ENCODE measurements around the gene CARMIL3.
"Not testable (repeated sequence)": the region's sequence is repeated elsewhere in the genome, so short reads cannot be mapped to it uniquely, and the experiment has no call there.

The CARMIL3 gene

DNA sequence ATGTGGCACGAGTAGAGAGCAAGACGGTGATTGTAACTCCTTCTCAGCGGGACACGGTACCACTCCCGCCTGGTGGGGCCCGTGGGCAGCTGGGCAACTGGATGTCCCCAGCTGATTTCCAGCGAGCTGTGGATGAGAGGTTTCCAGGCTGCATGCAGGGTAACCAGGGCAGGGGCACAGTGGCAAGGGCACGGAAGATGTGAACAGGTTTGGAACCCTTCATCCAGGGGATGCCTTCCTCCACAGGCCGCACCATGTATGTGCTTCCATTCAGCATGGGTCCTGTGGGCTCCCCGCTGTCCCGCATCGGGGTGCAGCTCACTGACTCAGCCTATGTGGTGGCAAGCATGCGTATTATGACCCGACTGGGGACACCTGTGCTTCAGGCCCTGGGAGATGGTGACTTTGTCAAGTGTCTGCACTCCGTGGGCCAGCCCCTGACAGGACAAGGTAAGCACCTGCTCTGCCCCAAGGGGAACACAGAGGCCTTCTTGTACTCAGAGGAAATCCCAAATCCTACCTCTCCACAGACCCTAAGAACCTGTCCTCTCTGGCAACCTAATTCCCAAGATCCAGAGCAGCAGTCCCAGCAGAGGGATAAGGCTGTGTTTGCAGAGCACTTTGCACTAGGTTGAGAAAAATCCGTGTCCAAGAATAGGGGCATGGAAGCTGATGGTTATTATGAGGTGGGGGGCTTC lies 46.6 kb downstream of the CARMIL3 start:
- no peaks in the 10 kb centered on the region for H3K27me3 Mint-ChIP-seq
- peaks cover 54% of the 10 kb centered on the region for H3K36me3 Mint-ChIP-seq (ENCODE audit: low read depth)
- ATAC-seq (no peak), DNase-seq (no peak)
- H3K4me3 Mint-ChIP-seq: no peak overlapping the region
- no peaks in the 10 kb centered on the region for H3K9me3 Mint-ChIP-seq
- no peak overlapping the region for H3K27ac Mint-ChIP-seq
- H3K4me1 Mint-ChIP-seq: peaks cover 19% of the 10 kb centered on the region

DNA sequence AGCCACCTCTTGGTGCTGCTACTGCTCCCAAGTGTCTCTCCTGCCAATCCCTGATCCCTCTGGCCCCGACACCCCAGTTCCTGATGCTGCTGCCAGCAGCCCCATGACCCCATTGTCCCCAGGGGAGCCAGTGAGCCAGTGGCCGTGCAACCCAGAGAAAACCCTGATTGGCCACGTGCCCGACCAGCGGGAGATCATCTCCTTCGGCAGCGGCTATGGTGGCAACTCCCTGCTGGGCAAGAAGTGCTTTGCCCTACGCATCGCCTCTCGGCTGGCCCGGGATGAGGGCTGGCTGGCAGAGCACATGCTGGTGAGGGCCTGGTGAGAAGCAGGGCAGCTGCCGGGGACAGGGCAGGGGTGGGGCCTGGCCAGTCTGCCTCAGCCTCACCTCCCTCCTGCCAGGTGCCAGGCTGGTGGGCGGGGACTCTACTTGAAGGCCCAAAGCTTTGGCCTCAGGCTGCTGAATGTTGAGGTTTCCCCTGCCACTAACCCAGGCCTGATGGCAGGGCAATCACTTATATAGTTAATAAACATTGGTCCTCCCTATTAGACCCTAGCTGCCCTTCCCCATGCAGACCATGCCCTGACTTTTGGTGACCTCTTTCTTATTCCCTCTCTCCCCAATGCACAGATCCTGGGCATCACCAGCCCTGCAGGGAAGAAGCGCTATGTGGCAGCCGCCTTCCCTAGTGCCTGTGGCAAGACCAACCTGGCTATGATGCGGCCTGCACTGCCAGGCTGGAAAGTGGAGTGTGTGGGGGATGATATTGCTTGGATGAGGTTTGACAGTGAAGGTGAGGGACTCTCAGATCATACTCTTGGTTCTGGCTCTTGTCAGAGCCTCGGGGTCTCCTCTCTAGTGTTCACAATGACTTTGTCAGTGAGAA lies 47.4 kb downstream of the CARMIL3 start:
- peaks cover 15% of the 10 kb centered on the region for H3K4me1 Mint-ChIP-seq
- H3K4me3 Mint-ChIP-seq: no peak overlapping the region
- ATAC-seq (no peak), DNase-seq (no peak)
- no peaks in the 10 kb centered on the region for H3K27me3 Mint-ChIP-seq
- H3K9me3 Mint-ChIP-seq: no peaks in the 10 kb centered on the region
- H3K36me3 Mint-ChIP-seq (ENCODE audit: low read depth): peaks cover 62% of the 10 kb centered on the region
- H3K27ac Mint-ChIP-seq: peak overlapping the region; percentile 50

DNA sequence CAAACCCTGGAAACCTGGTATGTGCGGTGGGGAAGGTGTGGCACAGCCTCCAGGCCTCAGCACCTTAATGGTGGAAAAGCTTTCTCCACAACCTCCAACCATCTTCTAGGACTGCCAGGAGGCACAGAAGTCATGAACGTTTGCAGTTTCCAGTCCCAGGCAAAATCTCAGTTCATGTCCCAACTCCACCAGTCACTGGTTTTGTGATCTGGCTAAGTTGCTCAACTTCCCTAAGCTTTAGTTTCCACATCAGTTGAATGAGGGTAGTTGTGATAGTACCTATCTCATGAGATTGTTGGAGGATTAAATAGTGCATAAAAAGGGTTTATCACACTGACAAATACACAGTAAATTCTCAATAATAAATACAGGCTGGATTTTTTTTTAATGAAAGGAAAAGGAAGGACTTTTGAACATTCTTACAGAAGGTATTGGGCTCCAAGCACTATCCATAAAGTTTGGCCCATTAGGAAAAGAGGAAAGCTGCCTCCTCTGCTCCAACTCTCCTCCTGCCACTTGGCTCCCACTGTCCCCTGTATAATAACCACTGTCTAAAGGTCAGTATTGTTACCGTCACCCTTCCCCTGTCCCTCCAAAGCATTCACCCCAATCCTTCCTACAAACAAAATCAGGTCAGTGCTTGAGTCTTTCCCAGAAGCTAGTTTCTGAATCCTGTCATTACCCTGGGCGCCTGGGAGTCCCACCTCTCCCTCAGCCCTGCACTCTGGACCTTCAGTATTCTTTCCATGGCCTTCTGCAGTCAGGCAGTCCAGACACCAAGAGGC lies 48.6 kb downstream of the CARMIL3 start:
- H3K36me3 Mint-ChIP-seq (ENCODE audit: low read depth): peaks cover 62% of the 10 kb centered on the region
- no peaks in the 10 kb centered on the region for H3K27me3 Mint-ChIP-seq
- ATAC-seq: no peak
- no peak for DNase-seq
- peaks cover 13% of the 10 kb centered on the region for H3K4me1 Mint-ChIP-seq
- H3K9me3 Mint-ChIP-seq: no peaks in the 10 kb centered on the region
- H3K27ac Mint-ChIP-seq: no peak overlapping the region
- H3K4me3 Mint-ChIP-seq: no peak overlapping the region

DNA sequence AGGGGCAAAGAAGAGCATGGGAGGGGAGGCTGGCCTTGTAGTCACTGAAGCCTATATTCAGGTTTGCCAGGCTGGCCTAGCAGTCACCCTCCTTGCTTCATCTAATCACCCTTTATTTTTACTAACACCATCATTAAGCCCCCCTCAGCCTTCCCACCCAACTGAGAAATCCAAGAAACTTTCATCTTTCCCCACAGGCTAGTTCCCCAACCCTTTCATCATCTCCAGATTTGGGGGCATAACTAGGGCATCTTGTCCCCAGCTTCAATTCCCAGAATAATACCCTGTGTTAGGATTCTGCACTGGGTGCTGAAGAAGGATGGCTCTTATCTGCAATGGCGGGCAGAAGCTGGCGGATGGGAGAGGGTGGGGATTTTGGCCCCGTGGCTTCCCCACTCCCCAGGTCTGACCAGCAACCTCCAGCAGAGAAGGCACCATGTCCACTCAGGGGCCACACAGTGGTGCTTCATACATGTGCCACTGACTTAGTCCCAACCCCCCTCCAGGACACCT lies 49.2 kb downstream of the CARMIL3 start:
- Mint-ChIP-seq H3K4me3 (no peak overlapping the region), H3K9me3 (no peaks in the 10 kb centered on the region), H3K27ac (no peak overlapping the region), H3K4me1 (peaks cover 10% of the 10 kb centered on the region), H3K36me3 (ENCODE audit: low read depth) (peaks cover 56% of the 10 kb centered on the region), H3K27me3 (no peaks in the 10 kb centered on the region)
- ATAC-seq (no peak), DNase-seq (no peak)

DNA sequence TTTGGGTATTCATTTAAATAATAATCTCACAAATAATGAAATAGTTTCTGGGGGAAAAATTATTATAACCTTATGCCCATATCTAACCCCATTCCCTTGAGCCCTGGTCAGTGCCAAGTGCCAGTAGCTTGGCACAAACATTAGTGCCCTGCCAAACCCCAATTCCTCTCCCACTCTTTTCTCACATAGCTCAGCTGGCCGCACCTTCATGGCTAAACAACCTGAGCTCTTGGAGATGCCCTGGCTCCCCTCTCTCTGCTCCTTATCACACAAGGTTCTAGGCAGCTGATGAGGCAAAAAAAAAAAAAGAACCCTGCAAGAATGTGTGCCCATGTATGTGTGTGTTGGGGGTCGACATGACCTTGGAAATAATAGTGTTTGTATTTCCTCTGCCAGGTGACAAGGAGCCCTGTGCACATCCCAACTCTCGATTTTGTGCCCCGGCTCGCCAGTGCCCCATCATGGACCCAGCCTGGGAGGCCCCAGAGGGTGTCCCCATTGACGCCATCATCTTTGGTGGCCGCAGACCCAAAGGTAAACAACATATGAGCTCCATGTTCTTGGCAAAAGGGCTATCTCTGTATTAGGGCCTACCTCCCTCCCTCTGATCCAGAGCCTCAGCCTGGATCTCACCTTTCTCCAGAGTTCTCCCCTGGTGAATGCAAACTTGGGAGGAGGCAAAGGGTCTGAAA lies 50.7 kb downstream of the CARMIL3 start:
- Mint-ChIP-seq H3K9me3 (no peaks in the 10 kb centered on the region), H3K27ac (no peak overlapping the region), H3K36me3 (ENCODE audit: low read depth) (peaks cover 48% of the 10 kb centered on the region), H3K4me3 (no peak overlapping the region), H3K27me3 (no peaks in the 10 kb centered on the region), H3K4me1 (peaks cover 7% of the 10 kb centered on the region)
- DNase-seq (no peak), ATAC-seq (no peak)

DNA sequence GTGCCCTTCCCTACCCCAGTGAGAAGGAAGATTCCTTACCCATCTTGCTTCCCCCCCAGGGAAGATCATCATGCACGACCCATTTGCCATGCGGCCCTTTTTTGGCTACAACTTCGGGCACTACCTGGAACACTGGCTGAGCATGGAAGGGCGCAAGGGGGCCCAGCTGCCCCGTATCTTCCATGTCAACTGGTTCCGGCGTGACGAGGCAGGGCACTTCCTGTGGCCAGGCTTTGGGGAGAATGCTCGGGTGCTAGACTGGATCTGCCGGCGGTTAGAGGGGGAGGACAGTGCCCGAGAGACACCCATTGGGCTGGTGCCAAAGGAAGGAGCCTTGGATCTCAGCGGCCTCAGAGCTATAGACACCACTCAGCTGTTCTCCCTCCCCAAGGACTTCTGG lies 51.6 kb downstream of the CARMIL3 start:
- Mint-ChIP-seq H3K27ac (peak overlapping the region; percentile 41), H3K4me1 (peaks cover 11% of the 10 kb centered on the region), H3K27me3 (no peaks in the 10 kb centered on the region), H3K9me3 (no peaks in the 10 kb centered on the region), H3K36me3 (ENCODE audit: low read depth) (peaks cover 44% of the 10 kb centered on the region), H3K4me3 (no peak overlapping the region)
- no peak for DNase-seq
- ATAC-seq: no peak

DNA sequence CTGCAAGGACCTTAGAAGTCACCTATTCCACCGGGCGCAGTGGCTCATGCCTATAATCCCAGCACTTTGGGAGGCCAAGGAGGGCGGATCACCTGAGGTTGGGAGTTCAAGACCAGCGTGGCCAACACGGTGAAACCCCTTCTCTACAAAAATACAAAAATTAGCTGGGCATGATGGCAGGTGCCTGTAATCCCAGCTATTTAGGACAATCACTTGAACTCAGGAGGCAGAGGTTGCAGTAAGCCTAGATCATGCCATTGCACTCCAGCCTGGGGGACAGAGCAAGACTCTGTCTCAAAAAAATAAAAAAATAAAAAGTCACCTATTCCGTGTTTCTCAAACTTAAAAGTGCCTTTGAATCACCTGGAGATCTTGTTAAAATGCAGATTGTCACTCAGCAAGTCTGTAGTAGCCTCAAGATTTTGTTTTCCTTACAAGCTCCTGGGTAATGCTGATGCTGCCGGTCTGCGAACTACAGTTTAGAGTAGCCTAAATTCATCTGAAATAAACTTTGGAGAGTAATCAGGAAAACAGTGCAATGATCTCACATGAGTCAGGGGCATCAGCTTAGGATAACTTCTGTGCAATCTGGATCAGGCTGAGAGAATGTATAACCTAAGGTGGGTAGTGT lies 53.9 kb downstream of the CARMIL3 start:
- ATAC-seq, H3K27me3 Mint-ChIP-seq, DNase-seq, H3K4me3 Mint-ChIP-seq, H3K9me3 Mint-ChIP-seq: not testable (repeated sequence)
- H3K27ac Mint-ChIP-seq: peak overlapping the region; percentile 53
- peaks cover 23% of the 10 kb centered on the region for H3K4me1 Mint-ChIP-seq
- H3K36me3 Mint-ChIP-seq (ENCODE audit: low read depth): peaks cover 31% of the 10 kb centered on the region

DNA sequence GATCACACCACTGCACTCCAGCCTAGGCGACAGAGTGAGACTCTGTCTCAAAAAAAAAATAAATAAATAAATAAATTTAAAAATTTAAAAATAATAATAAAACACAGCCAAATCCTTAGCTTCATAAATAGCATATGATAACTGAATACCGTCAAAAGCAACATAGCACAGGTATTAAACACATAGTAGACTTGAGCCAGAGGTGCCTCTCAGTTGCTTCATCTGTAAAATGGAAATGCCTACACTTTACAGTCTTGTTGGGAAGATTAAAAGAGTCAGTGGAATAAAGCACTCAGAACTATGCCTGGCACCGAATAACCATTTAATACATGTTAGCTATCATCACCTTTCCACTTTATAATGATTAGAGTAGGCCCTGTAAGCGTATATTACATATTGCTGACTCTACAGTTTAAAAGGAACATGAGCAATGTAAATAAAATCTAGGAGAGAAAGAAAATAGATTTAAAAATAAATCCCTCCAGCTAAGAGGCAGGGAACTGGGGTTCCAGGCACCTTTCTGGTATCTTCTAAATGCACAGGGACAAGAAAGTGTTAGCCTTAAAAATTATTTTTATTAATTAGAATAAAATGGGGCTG lies 55.0 kb downstream of the CARMIL3 start:
- no peak overlapping the region for H3K27ac Mint-ChIP-seq
- no peaks in the 10 kb centered on the region for H3K27me3 Mint-ChIP-seq
- ATAC-seq: no peak
- no peak for DNase-seq
- H3K9me3 Mint-ChIP-seq: no peaks in the 10 kb centered on the region
- no peak overlapping the region for H3K4me3 Mint-ChIP-seq
- H3K4me1 Mint-ChIP-seq: peaks cover 23% of the 10 kb centered on the region
- H3K36me3 Mint-ChIP-seq (ENCODE audit: low read depth): peaks cover 25% of the 10 kb centered on the region

DNA sequence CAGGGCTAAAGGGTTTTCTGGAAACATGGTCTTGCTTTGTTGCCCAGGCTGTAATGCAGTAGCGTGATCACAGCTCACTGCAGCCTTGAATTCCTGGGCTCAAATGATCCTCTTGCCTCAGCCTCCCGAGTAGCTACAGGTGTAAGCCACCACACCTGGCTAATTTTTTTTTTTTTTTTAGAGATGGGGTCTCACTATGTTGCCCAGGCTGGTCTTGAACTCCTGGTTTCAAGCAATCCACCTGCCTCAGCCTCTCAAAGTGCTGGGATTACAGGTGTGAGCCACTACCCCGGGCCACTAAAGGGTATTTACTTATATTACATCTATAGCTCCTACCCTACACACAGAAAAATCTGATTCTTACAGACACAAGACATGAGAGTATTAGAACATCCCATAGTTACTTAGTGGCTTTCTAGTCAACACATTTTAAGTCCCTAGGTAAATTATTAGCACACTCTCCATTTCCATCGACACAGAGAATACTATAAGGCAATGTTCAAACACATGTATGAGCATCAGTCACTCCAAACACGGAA lies 56.6 kb downstream of the CARMIL3 start:
- peaks cover 12% of the 10 kb centered on the region for H3K36me3 Mint-ChIP-seq (ENCODE audit: low read depth)
- ATAC-seq: no peak
- DNase-seq: no peak
- H3K27me3 Mint-ChIP-seq: no peaks in the 10 kb centered on the region
- H3K27ac Mint-ChIP-seq: peak overlapping the region; percentile 81
- no peaks in the 10 kb centered on the region for H3K9me3 Mint-ChIP-seq
- H3K4me1 Mint-ChIP-seq: peaks cover 23% of the 10 kb centered on the region
- H3K4me3 Mint-ChIP-seq: no peak overlapping the region

DNA sequence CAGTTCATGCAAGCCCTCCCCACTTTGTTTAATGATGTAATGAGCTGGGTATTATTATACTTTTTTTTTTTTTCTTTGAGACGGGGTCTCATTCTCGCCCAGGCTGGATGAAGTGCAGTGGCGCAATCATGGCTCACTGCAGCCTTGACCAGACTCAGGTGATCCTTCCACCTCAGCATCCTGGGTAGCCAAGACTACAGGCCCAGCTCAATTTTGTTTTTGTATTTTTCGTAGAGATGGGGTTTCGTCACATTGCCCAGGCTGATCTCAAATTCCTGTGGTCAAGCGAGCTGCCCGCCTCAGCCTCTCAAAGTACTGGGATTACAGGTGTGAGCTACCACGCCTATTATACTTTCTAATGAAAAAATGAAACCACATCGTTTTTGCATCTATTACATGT lies 58.3 kb downstream of the CARMIL3 start:
- Mint-ChIP-seq H3K27me3 (peaks cover 2% of the 10 kb centered on the region), H3K4me3 (no peak overlapping the region), H3K9me3 (no peaks in the 10 kb centered on the region), H3K4me1 (peaks cover 29% of the 10 kb centered on the region), H3K36me3 (ENCODE audit: low read depth) (peaks cover 3% of the 10 kb centered on the region), H3K27ac (no peak overlapping the region)
- ATAC-seq: no peak
- no peak for DNase-seq

DNA sequence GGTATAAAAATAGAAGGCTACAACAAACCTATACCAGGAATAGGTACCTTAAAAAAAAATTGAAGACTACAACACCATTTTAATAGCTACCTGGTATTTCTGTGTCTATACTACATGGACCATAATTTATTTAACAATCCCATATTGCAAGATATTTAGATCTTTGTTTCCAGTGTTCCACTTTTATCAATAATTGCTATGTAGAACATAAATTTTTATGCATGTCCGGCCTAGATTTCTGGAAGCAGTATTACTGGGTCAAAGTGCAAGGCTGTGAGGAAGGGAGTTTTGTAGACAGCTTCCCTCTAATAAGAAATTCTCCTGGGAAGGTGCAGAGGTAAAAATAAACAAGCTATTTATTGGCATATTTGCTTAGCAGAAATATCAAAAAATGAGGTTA lies 58.7 kb downstream of the CARMIL3 start:
- Mint-ChIP-seq H3K9me3 (no peaks in the 10 kb centered on the region), H3K36me3 (ENCODE audit: low read depth) (peaks cover 3% of the 10 kb centered on the region), H3K4me1 (peaks cover 33% of the 10 kb centered on the region), H3K27me3 (peaks cover 2% of the 10 kb centered on the region), H3K27ac (no peak overlapping the region), H3K4me3 (no peak overlapping the region)
- ATAC-seq: no peak
- no peak for DNase-seq

DNA sequence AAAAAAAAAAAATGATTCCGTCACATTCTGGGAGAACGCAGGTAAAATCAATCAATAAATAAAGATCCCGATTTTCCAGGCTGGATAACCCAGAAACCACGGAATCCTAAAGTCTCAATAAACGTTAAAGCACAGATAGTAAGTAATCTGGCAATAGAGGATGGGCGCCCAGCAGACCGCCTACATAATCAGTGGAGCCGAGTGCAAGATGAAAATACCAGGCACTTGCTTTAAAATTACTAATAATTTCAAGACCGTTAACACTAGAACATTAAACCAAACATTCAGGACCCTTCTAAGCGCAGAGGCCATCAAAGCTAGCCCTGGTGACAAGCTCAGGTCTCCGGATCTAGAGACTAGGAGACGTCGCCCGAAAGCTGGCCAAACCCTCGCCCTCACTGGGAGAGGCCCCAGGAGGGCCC lies 61.6 kb downstream of the CARMIL3 start:
- peaks cover 2% of the 10 kb centered on the region for H3K27me3 Mint-ChIP-seq
- ATAC-seq: no peak
- peak overlapping the region; percentile 96 for H3K4me3 Mint-ChIP-seq

More for the DNA sequence above, 61.6 kb downstream of the CARMIL3 start:
- peak overlapping the region; percentile 99 for H3K27ac Mint-ChIP-seq
- no peaks in the 10 kb centered on the region for H3K9me3 Mint-ChIP-seq
- peaks cover 14% of the 10 kb centered on the region for H3K36me3 Mint-ChIP-seq (ENCODE audit: low read depth)
- no peak for DNase-seq
- peaks cover 37% of the 10 kb centered on the region for H3K4me1 Mint-ChIP-seq
